ENCODE results near the gene ATF7.

DNA sequence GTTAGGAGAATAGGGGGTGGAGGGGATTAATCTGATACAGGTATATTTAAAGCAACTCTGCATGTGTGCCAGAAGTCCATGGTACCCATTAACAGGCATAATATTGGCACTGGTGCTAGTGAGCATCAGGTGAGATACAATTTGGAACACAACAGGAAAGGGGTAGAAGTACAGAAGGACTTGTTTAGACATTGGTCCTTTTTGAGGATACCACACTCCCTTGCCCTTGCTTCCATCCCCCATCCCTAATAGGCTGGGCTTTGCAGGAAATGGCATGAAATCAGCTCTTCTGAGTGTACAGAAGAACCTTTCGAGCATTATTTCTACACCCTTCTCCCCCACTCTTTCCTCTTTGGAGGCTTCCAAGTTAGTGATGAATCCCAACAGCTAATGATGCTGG, 157.9 kb downstream of the ATF7 start:
- TF ChIP-seq, protein P1, sequence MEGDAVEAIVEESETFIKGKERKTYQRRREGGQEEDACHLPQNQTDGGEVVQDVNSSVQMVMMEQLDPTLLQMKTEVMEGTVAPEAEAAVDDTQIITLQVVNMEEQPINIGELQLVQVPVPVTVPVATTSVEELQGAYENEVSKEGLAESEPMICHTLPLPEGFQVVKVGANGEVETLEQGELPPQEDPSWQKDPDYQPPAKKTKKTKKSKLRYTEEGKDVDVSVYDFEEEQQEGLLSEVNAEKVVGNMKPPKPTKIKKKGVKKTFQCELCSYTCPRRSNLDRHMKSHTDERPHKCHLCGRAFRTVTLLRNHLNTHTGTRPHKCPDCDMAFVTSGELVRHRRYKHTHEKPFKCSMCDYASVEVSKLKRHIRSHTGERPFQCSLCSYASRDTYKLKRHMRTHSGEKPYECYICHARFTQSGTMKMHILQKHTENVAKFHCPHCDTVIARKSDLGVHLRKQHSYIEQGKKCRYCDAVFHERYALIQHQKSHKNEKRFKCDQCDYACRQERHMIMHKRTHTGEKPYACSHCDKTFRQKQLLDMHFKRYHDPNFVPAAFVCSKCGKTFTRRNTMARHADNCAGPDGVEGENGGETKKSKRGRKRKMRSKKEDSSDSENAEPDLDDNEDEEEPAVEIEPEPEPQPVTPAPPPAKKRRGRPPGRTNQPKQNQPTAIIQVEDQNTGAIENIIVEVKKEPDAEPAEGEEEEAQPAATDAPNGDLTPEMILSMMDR (IDR thresholded peaks at IDR 0.05; ENCODE audit: insufficient read depth, low read length), result no peak
- TF ChIP-seq POLR2AphosphoS5 (IDR thresholded peaks at IDR 0.05; ENCODE audit: low read depth), result no peak
- TF ChIP-seq GABPA (IDR thresholded peaks at IDR 0.05; ENCODE audit: low read depth), result no peak

Data from HL-60 (cell line).